ENCODE measurements around the gene BSND. TPM values are rescaled to one million over a fixed set of nuclear protein-coding genes. Genes with fewer than 3 reads are reported as not detected.

Gene BSND
- polyA plus RNA-seq, 1 donor from 2014 or later, result not detected

DNA sequence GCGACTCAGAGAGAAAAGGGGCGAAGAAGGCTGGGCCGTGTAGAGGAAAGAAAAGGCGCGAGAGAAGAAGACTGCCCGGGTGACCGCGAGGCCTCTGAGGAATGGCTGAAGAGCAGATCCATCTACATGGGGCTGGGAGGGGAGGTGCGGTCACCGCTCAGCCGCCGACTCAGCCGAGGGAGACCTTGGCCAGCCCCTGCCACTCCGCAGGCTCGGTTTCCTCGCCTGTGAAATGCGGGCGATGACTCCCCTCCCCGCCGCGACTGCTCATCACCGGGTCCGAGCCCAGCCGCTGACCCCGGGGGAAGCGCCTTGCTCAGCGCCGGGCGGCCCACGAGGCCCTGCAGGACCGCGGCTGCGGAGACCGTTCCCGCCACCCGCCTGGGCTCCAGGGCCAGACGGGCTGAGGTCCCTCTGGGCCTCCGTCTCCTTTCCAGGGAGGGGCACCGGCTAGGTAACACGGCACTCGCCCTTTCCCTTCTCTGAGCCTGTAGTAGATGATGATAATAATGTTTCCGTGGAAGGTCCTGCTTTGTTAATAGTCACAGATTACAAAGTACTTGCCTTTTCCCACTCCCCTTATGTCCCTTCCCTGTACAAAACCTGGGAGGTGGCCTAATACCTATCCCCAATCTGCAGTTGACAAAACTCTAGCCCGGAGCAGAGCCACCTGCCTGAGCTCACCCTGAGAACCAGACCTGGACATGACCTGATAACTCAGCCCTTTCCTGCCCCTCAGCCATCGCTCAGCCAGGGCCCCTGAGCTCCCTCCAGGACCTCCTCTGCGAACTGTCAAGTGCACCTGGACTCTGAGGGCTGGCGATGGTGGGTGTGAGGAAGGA, 1.6 kb upstream of the BSND start:
- Histone ChIP-seq H3K4me2 (ENCODE audit: low read length) (no peak overlapping the region), H3F3A (ENCODE audit: insufficient read depth, low read length, poor library complexity, severe bottlenecking) (no peaks in the 10 kb centered on the region), H4K20me1 (ENCODE audit: insufficient read depth) (no peaks in the 10 kb centered on the region), H3K4me3 (ENCODE audit: low read length) (no peak overlapping the region), H3K79me2 (replicated peaks; ENCODE audit: insufficient read depth, low read length) (no peaks in the 10 kb centered on the region), H3K36me3 (ENCODE audit: insufficient read depth, low read length) (no peaks in the 10 kb centered on the region), H3K27me3 (ENCODE audit: insufficient read depth, low read depth, low read length) (peaks cover 34% of the 10 kb centered on the region), H3K27ac (ENCODE audit: low read length) (no peak overlapping the region), H3K9me2 (ENCODE audit: insufficient read depth, low read length) (no peaks in the 10 kb centered on the region), H3K9ac (ENCODE audit: low read length) (no peak overlapping the region), H2AFZ (ENCODE audit: low read depth, low read length) (no peak overlapping the region), H3K9me3 (ENCODE audit: low read length) (peaks cover 2% of the 10 kb centered on the region)
- TF ChIP-seq MXI1 (conservative IDR thresholded peaks at IDR 0.05; ENCODE audit: poor library complexity, severe bottlenecking), result no peak
- no peak for TF ChIP-seq REST (IDR thresholded peaks at IDR 0.05; ENCODE audit: borderline replicate concordance)
- no peak for TF ChIP-seq POLR2AphosphoS5 (IDR thresholded peaks at IDR 0.05)
- no peak for TF ChIP-seq EP300 (conservative IDR thresholded peaks at IDR 0.05; ENCODE audit: poor library complexity, severe bottlenecking)
- TF ChIP-seq EZH2 (IDR thresholded peaks at IDR 0.05; ENCODE audit: borderline replicate concordance, insufficient read depth, low read length, poor library complexity, severe bottlenecking), result no peak
- TF ChIP-seq RAD21 (conservative IDR thresholded peaks at IDR 0.05), result no peak
- no peak for TF ChIP-seq TAF1 (IDR thresholded peaks at IDR 0.05; ENCODE audit: low read depth)
- TF ChIP-seq, protein P1, sequence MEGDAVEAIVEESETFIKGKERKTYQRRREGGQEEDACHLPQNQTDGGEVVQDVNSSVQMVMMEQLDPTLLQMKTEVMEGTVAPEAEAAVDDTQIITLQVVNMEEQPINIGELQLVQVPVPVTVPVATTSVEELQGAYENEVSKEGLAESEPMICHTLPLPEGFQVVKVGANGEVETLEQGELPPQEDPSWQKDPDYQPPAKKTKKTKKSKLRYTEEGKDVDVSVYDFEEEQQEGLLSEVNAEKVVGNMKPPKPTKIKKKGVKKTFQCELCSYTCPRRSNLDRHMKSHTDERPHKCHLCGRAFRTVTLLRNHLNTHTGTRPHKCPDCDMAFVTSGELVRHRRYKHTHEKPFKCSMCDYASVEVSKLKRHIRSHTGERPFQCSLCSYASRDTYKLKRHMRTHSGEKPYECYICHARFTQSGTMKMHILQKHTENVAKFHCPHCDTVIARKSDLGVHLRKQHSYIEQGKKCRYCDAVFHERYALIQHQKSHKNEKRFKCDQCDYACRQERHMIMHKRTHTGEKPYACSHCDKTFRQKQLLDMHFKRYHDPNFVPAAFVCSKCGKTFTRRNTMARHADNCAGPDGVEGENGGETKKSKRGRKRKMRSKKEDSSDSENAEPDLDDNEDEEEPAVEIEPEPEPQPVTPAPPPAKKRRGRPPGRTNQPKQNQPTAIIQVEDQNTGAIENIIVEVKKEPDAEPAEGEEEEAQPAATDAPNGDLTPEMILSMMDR (IDR thresholded peaks at IDR 0.05; ENCODE audit: poor library complexity, severe bottlenecking), result no peak
- TF ChIP-seq SMC3 (conservative IDR thresholded peaks at IDR 0.05; ENCODE audit: poor library complexity), result no peak

DNA sequence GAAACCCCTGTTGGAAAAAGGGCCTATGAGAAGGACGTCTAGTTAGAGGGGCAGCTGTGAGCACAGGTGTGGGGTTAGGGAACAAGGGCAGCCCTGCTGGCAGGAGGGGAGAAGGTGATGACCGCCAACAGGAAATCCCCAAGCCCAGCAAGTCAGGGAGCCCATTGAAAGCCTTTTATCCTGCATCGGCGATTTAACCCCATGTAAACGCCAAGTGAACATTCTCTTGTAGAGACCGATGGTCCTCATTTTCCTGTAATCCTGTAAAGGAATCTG, 1.1 kb upstream of the BSND start:
- Histone ChIP-seq H3K4me3 (ENCODE audit: low read length) (no peak overlapping the region), H3K9me2 (ENCODE audit: insufficient read depth, low read length) (no peaks in the 10 kb centered on the region), H3K27me3 (ENCODE audit: insufficient read depth, low read depth, low read length) (peaks cover 34% of the 10 kb centered on the region), H2AFZ (ENCODE audit: low read depth, low read length) (no peak overlapping the region), H3K36me3 (ENCODE audit: insufficient read depth, low read length) (no peaks in the 10 kb centered on the region), H3F3A (ENCODE audit: insufficient read depth, low read length, poor library complexity, severe bottlenecking) (no peaks in the 10 kb centered on the region), H3K79me2 (replicated peaks; ENCODE audit: insufficient read depth, low read length) (no peaks in the 10 kb centered on the region), H3K27ac (ENCODE audit: low read length) (no peak overlapping the region), H3K4me2 (ENCODE audit: low read length) (no peak overlapping the region), H4K20me1 (ENCODE audit: insufficient read depth) (no peaks in the 10 kb centered on the region), H3K9me3 (ENCODE audit: low read length) (peaks cover 2% of the 10 kb centered on the region), H3K9ac (ENCODE audit: low read length) (no peak overlapping the region)
- TF ChIP-seq EP300 (conservative IDR thresholded peaks at IDR 0.05; ENCODE audit: poor library complexity, severe bottlenecking) (no peak), SMC3 (conservative IDR thresholded peaks at IDR 0.05; ENCODE audit: poor library complexity) (no peak), MXI1 (conservative IDR thresholded peaks at IDR 0.05; ENCODE audit: poor library complexity, severe bottlenecking) (no peak), POLR2AphosphoS5 (IDR thresholded peaks at IDR 0.05) (no peak), EZH2 (IDR thresholded peaks at IDR 0.05; ENCODE audit: borderline replicate concordance, insufficient read depth, low read length, poor library complexity, severe bottlenecking) (no peak), TAF1 (IDR thresholded peaks at IDR 0.05; ENCODE audit: low read depth) (no peak), RAD21 (conservative IDR thresholded peaks at IDR 0.05) (no peak), REST (IDR thresholded peaks at IDR 0.05; ENCODE audit: borderline replicate concordance) (no peak)
- TF ChIP-seq, protein P1 (IDR thresholded peaks at IDR 0.05; ENCODE audit: poor library complexity, severe bottlenecking), result no peak

All from neural cell (in vitro differentiated cells).